Panc1 (cell line): Measurements from ENCODE around the gene ETFDH. TPM values are rescaled to one million over a fixed set of nuclear protein-coding genes. Genes with fewer than 3 reads are reported as not detected.

Source experiments
- ATAC-seq: fragments of 200-7000 bp; cut with Tn5 transposase; 2 replicates; pipeline ENCODE4 v1.9.1; 2020; ENCODE audit warnings: mild to moderate bottlenecking, moderate library complexity
- BruUV-seq: library from RNA; stranded (reverse); fragments of 400-500 nt; replicated peaks from 2 replicates; lab custom pipeline; 2021; lab: Mats Ljungman, UMichigan
- CTCF ChIA-PET: fragments of 300-600 bp; sonication (Branson Sonifier 250); formaldehyde crosslinking; loops from one replicate; lab custom pipeline; 2022; ENCODE audit warnings: antibody characterized with exemption; lab: Charles Lee
- POLR2A ChIA-PET: fragments of 300-600 bp; sonication (Branson Sonifier 250); formaldehyde crosslinking; loops from one replicate; lab custom pipeline; 2022; ENCODE audit warnings: antibody characterized with exemption; lab: Charles Lee
- DNase-seq: peaks from one replicate; pipeline ENCODE4 v3.0.0-alpha.2; 2010; ENCODE audit warnings: low read depth, low spot score
- H3K27ac ChIP-seq: 2 replicates; pipeline ENCODE4 v1.5.1; 2011; ENCODE audit warnings: mild to moderate bottlenecking, low read length, inconsistent platforms
- H3K27me3 ChIP-seq: fragments of 200-500 bp; sonication (Bioruptor generic); 2 replicates; pipeline ENCODE4 v1.6.0; 2014; ENCODE audit warnings: low read length, inconsistent platforms; ENCODE audit not compliant: control insufficient read depth, insufficient read depth
- H3K36me3 ChIP-seq: fragments of 200-500 bp; sonication (Bioruptor generic); 2 replicates; pipeline ENCODE4 v1.5.1; 2014; ENCODE audit warnings: inconsistent platforms, mild to moderate bottlenecking, low read length, moderate library complexity; ENCODE audit not compliant: control insufficient read depth, insufficient read depth
- H3K4me1 ChIP-seq: 2 replicates; pipeline ENCODE4 v1.5.1; 2011; ENCODE audit warnings: inconsistent platforms, mild to moderate bottlenecking, low read length, moderate library complexity; ENCODE audit not compliant: control insufficient read depth, insufficient read depth
- H3K4me3 ChIP-seq, 2 experiments: 2 replicates each; pipeline ENCODE4 v1.5.1; 2011 to 2012; ENCODE audit warnings: low read depth in 2 of 2, low read length in 2 of 2, mild to moderate bottlenecking in 2 of 2, inconsistent platforms in 1 of 2, moderate library complexity in 1 of 2
- H3K9me3 ChIP-seq: fragments of 200-500 bp; sonication (Bioruptor generic); 2 replicates; pipeline ENCODE4 v1.5.1; 2014; ENCODE audit warnings: low read depth, mild to moderate bottlenecking, inconsistent platforms, low read length, moderate library complexity; ENCODE audit not compliant: control insufficient read depth, insufficient read depth
- POLR2AphosphoS5 ChIP-seq: IDR thresholded peaks from 2 replicates; pipeline ENCODE4 v1.6.1; 2012; ENCODE audit warnings: mild to moderate bottlenecking, low read depth, low read length, moderate library complexity
- REST ChIP-seq, 2 experiments: IDR thresholded peaks; 2 replicates each; pipeline ENCODE4 v1.6.1; 2011 to 2012; ENCODE audit warnings: low read depth in 2 of 2, control low read depth in 1 of 2, low read length in 1 of 2, mild to moderate bottlenecking in 1 of 2, moderate library complexity in 1 of 2; ENCODE audit not compliant: insufficient read depth in 1 of 2
- SIN3A ChIP-seq: IDR thresholded peaks from 2 replicates; pipeline ENCODE4 v1.6.1; 2012; ENCODE audit warnings: low read depth, mild to moderate bottlenecking, low read length, moderate library complexity, borderline replicate concordance; ENCODE audit not compliant: insufficient read depth
- TCF7L2 ChIP-seq: IDR thresholded peaks from 2 replicates; pipeline ENCODE4 v1.6.1; 2011; ENCODE audit warnings: mild to moderate bottlenecking, low read depth, low read length, inconsistent platforms
- in situ Hi-C: cut with HindIII; loops from 2 replicates; pipeline ENCODE4 v1.10.0; 2016; ENCODE audit warnings: low sequenced_read_pairs, low pct_unique_long_range_greater_than_20kb
- intact Hi-C: fragments of 100-400 bp; cut with micrococcal nuclease; formaldehyde crosslinking; loops from one replicate; pipeline ENCODE4 v1.10.0; 2022; ENCODE audit not compliant: unreplicated experiment
- total RNA-seq: library from RNA; stranded (reverse); gene quantifications from one replicate; pipeline ENCODE4 v1.2.1, GENCODE V29; 2021; ENCODE audit not compliant: unreplicated experiment
- TF ChIP-seq, protein P1 (sequence below): fragments of 450-650 bp; IDR thresholded peaks from 2 replicates; pipeline ENCODE4 v1.5.1; 2017; ENCODE audit warnings: mild to moderate bottlenecking

ETFDH gene
- total RNA-seq, 1 experiment from 2014 or later: 23.7 TPM

- TF ChIP-seq, protein P1, sequence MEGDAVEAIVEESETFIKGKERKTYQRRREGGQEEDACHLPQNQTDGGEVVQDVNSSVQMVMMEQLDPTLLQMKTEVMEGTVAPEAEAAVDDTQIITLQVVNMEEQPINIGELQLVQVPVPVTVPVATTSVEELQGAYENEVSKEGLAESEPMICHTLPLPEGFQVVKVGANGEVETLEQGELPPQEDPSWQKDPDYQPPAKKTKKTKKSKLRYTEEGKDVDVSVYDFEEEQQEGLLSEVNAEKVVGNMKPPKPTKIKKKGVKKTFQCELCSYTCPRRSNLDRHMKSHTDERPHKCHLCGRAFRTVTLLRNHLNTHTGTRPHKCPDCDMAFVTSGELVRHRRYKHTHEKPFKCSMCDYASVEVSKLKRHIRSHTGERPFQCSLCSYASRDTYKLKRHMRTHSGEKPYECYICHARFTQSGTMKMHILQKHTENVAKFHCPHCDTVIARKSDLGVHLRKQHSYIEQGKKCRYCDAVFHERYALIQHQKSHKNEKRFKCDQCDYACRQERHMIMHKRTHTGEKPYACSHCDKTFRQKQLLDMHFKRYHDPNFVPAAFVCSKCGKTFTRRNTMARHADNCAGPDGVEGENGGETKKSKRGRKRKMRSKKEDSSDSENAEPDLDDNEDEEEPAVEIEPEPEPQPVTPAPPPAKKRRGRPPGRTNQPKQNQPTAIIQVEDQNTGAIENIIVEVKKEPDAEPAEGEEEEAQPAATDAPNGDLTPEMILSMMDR: no peak
- TF ChIP-seq SIN3A: no peak
- no peak for TF ChIP-seq TCF7L2
- TF ChIP-seq POLR2AphosphoS5: no peak
- no peak for TF ChIP-seq REST (IDR thresholded peaks at IDR 0.05; ENCODE audit: insufficient read depth in 1 of 2, low read depth in 2 of 2, low read length in 1 of 2)
- ATAC-seq: no peak
- POLR2A ChIA-PET: no interaction called here
- in situ Hi-C loops: no loop called here
- DNase-seq: no peak
- CTCF ChIA-PET: no interaction called here
- Histone ChIP-seq H3K9me3 (no peaks in the 10 kb centered on the region), H3K36me3 (no peaks in the 10 kb centered on the region), H3K27me3 (no peaks in the 10 kb centered on the region), H3K4me1 (no peaks in the 10 kb centered on the region), H3K4me3 (no peak overlapping the region), H3K27ac (no peak overlapping the region)
- BruUV-seq: no TSS peak
- intact Hi-C loops: loop anchor here (2.0 to 10.0 kb wide), 3 partner anchors 211 to 631 kb away; no protein-coding TSS in a partner anchor
Measured at GRCh38 chr4:158625544-158625943, 46.6 kb upstream of the ETFDH start.

DNA sequence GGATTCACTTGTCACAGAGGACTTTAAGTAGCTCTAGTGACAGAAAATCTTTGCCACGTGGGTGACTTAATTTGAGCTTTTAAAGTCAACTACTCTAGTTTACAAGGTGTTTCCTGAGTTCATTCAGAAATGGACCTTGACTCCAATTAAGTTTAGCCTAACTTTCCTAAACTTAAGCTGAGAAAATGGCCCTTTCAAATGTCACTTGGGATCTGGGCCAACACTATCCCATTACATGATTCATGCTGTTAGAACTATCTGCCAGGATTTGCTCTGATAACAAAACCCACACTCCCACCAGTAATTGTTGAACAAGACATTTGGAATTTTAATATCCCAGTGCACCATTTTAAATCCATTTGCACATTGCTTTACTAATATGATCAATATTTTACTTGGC, 41.2 kb upstream of the ETFDH start:
- TF ChIP-seq REST (IDR thresholded peaks at IDR 0.05; ENCODE audit: insufficient read depth in 1 of 2, low read depth in 2 of 2, low read length in 1 of 2): no peak
- no peak for TF ChIP-seq SIN3A
- no peak for TF ChIP-seq TCF7L2
- TF ChIP-seq, protein P1: no peak
- no peak for TF ChIP-seq POLR2AphosphoS5

More for the DNA sequence above, 41.2 kb upstream of the ETFDH start:
- H3K4me1 ChIP-seq: no peaks in the 10 kb centered on the region
- intact Hi-C loops: no loop called here
- no peak for DNase-seq
- no peaks in the 10 kb centered on the region for H3K9me3 ChIP-seq
- in situ Hi-C loops: no loop called here
- ATAC-seq: no peak
- H3K27ac ChIP-seq: no peak overlapping the region
- H3K27me3 ChIP-seq: no peaks in the 10 kb centered on the region
- POLR2A ChIA-PET: no interaction called here
- no peak overlapping the region for H3K4me3 ChIP-seq
- no peaks in the 10 kb centered on the region for H3K36me3 ChIP-seq
- CTCF ChIA-PET: no interaction called here
- no TSS peak for BruUV-seq
